Astrocyte of the hippocampus (primary cell): Measurements from ENCODE around the gene RARRES2.

Experiments used
- DNase-seq: peaks from one replicate; pipeline ENCODE4 v3.0.0; 2011; ENCODE audit warnings: low read depth, low spot score

Gene RARRES2

DNA sequence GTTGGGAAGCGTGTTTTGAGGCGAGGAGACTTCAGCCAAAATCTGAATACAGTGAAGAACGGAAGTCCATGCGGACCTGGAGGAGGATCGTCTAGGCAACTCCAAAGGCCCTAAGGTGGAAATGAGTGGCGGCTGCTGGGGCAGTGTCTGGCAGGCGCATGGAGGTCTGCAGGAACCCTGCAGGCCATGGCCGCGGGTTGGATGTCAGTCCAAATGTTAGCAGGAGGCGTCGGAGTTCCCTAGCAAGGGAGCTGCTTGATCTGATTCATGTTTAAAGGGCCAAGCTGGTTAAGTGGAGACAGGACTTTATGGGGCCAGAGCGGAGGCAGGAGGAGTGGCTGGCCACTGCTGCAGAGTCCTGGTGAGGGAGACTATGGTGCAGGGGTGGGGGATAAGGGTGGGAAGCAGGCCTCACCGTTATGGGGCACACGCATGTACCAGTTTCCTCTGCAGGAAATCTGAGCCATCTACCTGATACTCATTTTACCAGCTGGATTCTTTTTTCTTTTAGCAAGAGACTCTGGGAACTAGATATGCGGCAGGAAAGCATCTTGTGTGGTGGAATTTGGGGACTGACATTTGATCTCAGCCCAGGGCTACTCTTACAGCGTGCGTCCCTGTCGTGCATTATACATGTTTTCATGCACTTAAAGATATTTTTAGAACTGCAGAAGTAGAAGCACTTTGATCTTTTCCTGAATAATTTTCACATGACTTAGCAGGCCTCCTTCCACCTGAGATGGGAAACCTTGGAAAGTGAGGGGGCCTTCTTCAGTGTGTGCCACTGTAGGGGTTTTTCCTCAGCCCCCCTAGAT is 20.6 kb upstream of the RARRES2 start:
- no peak for DNase-seq

DNA sequence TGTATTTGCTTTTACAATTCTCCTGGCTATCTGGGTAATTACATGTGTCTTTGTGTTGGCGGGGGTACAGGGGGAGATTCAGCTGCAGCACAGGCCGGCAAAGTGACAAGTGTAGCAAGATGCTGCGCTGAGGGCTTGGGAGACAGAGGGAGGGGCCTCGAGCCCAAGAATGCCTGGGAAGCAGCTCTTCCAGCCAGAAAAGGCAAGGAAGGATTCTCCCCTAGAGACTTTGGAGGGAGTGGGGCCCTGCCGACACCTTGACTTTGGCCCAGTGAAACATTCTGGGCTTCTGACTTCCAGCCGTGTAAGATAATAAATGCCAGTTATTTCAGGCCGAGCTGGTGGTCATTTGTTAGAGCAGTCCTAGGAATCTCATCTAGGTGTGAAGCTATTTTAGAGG is 20.0 kb upstream of the RARRES2 start:
- DNase-seq: no peak

DNA sequence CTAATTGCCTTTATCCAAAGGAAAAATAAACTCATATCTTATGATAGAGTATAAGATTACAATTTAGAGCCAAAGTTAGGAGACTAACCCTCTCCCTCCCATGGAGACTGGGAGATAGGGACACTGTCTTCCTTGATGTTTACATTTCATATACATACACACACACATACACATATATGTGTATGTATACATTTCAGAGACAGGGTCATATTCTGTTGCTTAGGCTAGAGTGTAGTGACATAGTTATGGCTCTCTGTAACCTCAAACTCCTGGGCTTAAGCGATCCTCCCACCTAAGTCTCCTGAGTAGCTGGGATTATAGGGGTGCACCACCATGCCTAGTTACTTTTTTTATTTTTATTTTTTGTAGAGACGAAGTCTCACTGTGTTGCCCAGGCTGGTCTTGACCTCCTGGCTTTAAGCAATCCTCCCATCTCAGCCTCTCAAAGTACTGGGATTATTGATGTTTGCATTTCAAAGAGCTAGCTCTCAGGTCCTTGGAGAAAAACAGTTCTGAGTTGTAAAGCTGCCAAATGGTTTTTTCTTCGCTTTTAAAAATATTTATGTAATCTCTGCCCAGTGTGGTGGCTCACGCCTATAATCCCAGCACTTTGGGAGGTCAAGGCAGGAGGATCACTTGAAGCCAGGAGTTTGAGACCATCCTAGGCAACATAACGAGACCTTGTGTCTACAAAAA is 19.1 kb upstream of the RARRES2 start:
- no peak for DNase-seq

DNA sequence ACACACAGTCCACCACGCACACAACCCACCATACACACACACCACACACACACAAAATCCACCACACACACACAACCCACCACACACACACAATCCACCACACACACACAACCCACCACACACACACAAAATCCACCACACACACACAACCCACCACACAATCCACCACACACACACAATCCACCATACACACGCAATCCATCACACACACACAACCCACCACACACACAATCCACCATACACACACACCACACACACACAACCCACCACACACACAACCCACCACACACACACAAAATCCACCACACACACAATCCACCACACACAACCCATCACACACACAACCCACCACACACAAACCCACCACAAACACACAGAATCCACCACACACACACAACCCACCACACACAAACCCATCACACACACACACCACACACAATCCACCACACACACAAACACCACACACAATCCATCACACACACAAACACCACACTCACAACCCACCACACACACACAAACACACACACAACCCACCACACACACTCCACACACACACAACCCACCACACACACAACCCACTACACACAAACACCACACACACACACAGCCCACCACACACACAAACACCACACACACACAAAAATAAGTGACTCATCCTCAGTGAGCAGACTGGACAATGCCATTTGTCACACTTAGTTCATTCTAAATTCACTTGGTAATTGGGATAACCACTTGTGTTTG is 18.4 kb upstream of the RARRES2 start:
- no peak for DNase-seq

DNA sequence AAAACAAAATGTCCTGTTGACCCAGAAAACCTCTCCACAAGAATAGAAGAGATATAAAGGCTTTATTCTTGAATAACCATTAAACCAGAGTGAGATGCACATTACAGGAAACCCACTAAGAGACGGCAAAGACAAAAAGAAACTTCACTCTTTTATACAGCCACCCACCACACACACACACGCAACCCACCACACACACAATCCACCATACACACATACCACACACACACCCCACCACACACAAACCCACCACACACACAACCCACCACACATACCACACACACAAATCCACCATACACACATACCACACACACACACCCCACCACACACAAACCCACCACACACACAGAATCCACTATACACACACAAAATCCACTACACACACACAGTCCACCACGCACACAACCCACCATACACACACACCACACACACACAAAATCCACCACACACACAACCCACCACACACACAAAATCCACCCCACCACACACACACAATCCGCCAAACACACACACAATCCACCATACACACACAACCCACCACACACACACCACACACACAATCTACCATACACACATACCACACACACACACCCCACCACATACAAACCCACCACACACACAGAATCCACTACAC is 17.7 kb upstream of the RARRES2 start:
- DNase-seq: no peak

DNA sequence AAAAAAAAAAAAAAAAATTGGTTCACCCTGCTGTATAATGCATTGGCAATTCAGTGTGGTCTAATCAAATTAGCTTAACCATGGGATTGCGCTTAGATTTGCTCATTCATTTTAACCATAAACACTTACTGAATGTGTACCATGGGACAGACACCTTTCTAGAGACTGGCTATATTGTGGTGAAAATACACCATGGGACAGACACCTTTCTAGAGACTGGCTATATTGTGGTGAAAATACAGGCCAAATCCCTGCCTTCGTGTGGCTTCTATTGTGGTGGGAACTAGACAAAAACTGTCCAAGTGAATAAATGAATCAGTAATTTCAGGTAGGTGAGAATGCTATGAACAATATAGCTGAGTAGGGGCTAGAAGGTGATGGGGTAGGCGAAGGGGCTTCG is 17.0 kb upstream of the RARRES2 start:
- no peak for DNase-seq

DNA sequence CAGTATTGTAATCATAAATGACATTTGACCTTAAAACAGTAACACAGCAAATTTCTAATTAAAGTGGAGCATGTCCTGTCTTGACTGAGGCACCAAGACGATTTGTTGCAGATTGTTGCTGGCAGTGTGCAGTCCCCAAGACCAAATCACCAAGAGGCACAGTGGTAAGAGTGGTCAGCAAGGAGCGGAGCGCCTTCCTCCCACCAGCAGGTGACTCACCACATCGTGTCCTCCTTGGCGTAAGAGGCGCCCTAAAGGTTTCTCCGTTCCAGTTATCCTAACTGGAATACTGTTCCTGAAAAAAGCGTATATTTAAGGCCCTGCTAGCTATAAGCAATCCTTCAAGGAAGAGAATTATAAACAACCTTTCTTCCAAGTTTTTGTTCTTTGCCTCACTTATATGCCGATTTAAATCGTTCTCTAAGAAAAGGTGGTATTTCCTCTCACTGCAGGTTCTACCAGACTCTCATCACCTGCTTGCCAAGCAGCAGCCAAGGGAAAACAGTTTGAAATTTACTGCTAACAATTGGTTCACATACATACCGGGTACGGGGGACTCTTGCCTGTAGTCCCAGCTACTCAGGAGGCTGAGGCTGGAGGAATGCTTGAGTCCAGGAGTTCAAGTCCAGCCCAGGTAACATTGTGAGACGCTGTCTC is 16.5 kb upstream of the RARRES2 start:
- no peak for DNase-seq

DNA sequence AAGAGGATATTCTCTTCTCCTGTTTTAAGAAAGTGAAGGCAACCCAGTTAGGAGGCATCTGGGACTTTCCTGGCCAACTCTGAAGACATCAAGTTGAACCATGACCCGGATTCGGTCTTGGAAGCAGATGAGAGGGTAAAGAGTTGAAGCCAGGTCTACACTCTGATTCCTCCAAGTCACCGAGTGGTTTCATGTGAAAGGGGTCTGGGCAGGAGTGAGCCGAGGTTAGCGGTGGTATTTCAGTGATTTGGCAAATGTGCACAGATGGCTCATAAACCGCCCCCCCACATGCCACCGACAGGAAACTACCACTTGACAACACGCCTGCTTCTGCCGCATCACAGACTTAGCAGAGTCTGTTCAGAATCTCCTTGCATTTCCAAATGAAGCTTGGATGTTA is 15.8 kb upstream of the RARRES2 start:
- DNase-seq: no peak

DNA sequence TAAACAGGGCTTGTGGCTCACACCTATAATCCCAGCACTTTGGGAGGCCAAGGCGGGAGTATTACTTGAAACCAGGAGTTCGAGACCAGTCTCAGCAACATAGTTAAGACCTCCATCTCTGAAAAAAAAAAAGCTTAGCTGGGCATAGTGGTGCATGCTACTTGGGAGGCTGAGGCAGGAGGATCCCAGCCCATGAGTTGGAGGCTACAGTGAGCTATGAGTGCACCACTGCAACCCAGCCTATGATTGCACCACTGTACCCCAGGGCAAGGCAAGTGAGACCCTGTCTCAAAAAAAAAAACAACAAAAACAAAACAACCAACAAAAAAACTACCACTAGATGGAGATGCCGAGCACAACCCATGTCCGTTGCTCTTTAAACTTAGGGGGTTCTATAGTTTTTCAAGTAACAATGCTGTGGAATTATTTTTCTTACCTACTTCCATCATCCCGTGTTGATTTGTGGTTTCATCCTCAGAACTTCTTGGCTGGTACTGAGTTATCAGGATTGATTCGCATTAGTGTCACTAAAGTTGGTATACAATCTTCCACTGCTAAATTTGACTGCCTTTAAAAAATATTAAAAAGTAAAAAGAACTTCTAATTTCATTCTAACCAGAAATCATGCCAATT is 15.0 kb upstream of the RARRES2 start:
- DNase-seq: peak; percentile 51

DNA sequence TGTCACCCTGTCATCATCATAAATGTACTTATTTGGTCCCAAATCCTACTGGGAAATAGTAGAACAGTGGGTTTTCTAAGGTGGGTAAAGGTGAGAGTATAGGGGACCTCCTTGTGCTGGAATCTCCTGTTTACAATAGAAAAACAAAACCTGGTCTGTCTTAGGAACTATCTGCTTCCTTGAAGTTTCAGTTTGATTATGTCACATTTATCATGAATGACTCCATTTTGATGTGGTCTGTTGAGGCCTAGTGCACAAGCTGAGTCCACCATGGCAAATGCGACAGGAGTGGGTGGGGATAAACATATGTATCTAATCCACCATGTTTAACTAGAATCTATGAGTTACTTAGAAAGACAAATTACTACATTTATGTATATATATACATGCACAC is 14.2 kb upstream of the RARRES2 start:
- no peak for DNase-seq

DNA sequence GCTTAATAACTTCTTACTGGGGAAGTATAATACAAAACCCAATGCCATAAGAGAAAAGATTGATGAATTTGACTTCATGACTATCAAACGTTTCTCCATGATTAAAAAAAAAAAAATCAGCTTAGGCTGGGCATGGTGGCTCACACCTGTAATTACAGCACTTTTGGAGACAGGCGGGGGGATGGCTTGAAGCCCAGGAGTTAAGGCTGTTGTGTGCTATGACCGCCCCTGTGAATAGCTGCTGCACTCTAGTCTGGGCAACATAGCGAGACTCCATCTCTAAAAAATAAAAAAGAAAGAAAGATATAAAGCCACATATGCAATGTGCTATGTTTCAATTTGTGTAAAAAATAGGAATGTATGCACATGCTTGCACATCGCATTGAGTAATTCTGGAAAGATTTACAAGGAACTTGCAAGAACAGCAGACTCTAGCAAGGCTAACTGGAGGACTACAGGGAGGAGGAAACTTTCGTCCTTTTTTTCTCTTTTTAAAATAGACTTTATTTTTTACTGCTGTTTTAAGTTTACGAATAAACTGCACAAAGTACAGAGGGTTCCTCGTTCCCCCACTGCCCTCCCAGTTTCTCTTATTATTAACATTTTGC is 10.3 kb upstream of the RARRES2 start:
- DNase-seq: no peak

DNA sequence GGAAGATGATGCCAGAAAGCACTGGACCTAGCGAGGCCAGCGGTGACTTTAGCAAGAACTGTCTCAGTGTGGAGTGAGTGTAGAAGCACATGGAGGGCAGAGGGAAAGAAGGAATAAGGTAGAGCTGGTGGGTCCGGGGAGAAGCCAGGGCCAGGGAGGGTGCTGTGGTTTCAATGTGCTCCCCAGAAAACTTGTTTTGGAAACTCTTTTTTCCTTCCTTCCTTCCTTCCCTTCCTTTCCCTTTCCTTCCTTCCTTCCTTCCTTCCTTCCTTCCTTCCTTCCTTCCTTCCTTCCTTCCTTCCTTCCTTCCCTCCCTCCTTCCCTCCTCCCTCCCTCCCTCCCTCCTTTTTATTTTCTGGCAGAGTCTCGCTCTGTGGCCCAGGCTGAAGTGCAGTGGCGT is 5.5 kb upstream of the RARRES2 start:
- no peak for DNase-seq

DNA sequence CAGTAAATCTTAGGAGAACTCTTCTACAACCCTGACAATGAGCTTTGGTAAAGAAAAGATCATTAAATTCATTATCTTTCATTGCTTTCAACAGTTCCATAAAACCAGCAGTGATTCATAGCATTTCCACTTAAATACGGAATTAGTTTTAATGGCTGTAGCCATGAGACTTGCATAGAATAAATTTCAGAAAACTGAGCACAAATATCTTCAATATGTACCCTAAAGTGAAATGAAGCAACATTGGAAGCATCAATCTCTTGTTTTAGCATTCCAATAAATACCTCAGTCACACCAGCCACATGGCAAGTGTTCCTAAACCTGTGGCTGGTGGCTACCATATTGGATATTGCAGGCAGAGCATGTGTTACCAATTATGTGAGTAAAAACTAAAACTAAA is 3.6 kb upstream of the RARRES2 start:
- DNase-seq: no peak

DNA sequence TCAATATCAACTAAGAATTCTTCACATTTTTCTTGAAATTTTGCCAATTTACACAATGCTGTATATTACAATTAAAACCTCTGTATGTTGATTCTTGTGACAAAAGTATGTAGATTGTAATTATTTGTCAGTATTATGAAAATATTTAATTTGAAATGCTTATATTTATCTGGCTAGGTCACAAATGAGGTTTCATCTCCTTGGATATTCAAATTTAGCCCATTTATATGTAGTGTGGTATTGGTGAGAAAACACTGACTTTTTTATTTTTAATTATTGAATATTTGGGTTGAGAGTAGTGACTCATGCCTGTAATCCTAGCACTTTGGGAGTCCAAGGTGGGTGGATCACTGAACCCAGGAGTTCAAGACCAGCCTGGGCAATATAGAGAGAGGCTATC is 2.9 kb upstream of the RARRES2 start:
- no peak for DNase-seq

DNA sequence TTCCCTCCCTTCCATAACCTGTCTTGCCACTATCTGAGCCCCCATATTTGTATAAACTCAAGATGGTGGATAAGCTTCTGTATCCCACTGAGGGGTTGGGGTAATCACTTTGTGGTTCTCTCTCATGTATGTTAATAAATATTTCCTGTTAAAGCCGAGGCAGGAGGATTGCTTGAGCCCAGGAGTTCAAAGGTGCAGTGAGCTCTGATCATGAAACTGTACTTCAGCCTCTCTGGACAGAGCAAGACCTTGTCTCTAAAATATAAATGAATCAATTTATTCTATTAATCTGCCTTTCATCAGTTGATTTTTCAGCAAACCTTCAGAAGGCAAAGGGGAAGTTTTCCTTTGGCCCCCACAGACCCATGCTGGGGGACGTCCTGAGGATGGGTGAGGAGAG is 1.8 kb upstream of the RARRES2 start:
- no peak for DNase-seq

DNA sequence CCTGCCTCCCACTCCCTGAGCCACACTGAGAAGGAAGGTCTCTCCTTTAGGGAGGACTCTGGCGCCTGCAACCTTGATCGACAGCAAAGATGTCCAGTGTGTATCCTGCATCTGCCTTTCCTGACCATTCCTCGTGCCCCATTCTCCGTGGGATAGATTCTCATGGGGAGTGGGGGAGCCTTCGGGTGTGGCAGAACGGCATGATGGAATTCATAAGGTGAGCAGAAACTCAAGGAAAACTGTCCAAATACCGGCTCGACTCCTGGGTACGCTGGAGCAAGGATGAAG is 636 bp upstream of the RARRES2 start:
- no peak for DNase-seq

DNA sequence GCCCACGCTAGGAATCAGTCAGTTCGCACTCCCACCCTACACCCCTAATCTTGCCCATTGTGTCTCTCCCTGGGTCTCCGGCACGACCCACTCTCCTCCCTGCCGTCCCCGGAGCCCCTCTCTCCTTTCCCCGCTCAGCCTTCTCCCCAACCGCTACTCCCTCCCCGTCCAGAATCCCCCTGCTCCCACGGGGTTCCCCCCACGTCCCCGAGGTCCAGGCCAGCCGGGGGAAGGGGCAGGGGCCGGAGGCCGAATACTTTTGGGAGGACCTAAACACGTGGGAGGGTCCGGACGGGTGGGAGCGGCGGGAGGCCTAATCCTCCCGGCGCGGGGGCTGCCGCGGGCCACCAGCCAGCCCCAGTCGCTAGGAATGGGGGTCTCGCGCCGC is 560 bp downstream of the RARRES2 start:
- no peak for DNase-seq

DNA sequence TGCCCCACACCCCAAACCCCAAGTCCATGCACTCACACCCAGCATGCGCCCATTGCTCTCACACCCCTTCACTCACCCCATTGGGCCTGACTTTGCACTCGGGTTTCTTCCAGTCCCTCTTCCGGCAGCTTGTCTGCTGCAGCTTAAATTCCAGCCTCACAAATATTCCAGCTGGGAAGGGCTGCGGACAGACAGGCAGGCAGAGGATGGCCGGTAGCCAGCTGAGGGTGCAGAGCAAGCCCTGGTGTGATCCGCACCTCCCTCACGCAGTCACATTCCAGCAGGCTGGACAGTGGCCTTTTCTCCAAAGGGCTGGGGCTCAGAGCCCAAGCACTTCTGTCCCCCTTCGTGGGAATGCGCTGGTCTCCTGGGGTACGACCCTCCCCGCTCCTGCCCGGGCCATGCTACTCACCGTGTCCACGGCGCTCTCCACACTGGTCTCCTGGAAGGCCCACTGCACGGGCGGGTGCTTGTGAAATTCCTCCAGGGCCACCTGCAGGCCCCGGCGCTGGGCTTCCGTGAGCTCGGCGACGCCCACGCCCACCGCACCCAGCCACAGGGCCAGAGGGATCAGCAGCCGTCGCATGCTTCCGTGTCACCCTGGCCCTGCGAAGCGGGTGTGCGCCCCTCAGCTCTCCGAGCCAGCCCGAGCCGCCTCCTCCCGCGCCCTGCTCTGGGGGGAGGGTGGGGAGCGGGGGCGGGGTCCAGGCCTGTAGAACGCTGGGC is 1.2 kb downstream of the RARRES2 start:
- peak; percentile 82 for DNase-seq

DNA sequence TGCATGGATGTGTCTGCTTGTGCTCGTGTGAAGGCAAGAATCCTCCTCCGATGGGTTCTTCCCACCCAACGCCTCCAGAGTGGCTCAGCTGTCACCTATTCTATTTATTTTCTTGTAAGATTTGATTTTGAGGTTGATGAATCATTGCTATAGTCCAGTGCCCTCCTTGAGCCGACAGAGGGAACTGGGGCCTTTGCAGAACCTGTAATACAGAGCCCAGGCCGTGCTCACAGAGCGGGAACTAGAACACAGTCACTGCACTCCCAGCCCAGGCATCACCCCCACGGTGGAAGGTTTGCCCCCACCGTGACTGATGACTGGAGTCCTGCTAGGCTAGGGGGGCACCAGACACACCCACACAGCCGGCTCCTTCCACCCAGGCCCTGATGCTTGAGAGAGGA is 2.0 kb downstream of the RARRES2 start:
- peak; percentile 38 for DNase-seq

DNA sequence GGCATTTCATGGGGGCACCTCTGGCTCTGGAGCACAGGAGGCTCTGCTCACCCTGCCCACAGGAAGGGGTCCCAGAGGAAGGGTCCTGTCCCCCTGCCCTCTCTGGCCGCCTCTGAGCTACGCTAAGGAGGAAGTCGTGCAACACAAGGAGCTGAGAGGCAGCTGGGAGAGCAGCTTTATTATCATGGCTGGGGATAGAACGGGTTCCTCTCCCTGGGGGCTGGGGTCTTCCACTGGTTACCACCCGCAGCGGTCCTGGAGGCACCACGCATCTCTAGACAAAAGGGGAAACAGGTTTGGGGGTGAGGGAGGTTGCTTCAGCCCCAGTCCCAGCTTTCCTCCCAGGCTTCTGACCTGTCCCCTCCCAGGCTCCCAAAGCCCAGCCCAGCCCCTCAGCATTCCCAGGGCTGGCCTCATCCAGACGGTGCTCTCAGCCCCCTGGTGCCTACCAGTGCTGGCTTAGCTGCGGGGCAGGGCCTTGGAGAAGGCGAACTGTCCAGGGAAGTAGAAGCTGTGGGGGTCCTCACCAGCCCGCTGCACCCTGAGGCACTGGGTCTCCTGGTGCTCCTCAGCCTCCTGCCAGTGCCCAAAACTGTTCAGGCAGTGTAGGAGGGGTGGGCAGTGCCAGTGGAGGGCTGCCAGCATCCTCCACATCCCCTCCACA is 3.1 kb downstream of the RARRES2 start:
- no peak for DNase-seq
